A549 treated with Hydrocortisone at 1 μM for 4 hours (cell line): ENCODE results near the gene KCTD21. TPM values are rescaled to one million over a fixed set of nuclear protein-coding genes. Genes with fewer than 3 reads are reported as not detected.

ENCODE experiments used
- total RNA-seq: library from RNA; stranded (reverse); fragments of 200-300 nt; extraction: Qiagen RNA extraction; gene quantifications from 5 replicates; pipeline ENCODE4 v1.2.3, GENCODE V29; 2022

The KCTD21 gene
- 7.4 to 9.1 TPM (median 7.9 TPM) in 5 replicates for total RNA-seq

GRCh38 chr11:78188286-78189173, at the start of gene KCTD21, which contains the start of gene USP35:
TSS of gene KCTD21 (minus strand) at chr11:78188626. CDS start at chr11:78174554, 14,072 bp downstream.
TSS of gene USP35 (plus strand) at chr11:78188919. CDS start at chr11:78196246, 7,327 bp downstream.

GRCh38 chr11:78139422-78140391, 48.7 kb downstream of the KCTD21 start, which contains the start of gene ALG8:
TSS of gene ALG8 (minus strand) at chr11:78139626. CDS start at chr11:78139588, 38 bp downstream.

Other genes starting within 250 kb of the KCTD21 start
- 16.4 to 20.5 TPM (median 17.7 TPM) in 5 replicates for gene INTS4, start 194.0 kb downstream of the KCTD21 start, total RNA-seq
- gene KCTD14, start 165.3 kb downstream of the KCTD21 start, total RNA-seq, result 1.3 to 2.1 TPM (median 1.6 TPM) in 5 replicates
- not detected in 5 replicates for gene THRSP, start 124.8 kb downstream of the KCTD21 start, total RNA-seq
- gene NDUFC2, start 108.8 kb downstream of the KCTD21 start, total RNA-seq, result 235 to 265 TPM (median 252 TPM) in 5 replicates
- gene ALG8, start 49.0 kb downstream of the KCTD21 start, total RNA-seq, result 57.2 to 63.8 TPM (median 61.9 TPM) in 5 replicates
- 6.6 to 8.6 TPM (median 7.6 TPM) in 5 replicates for gene USP35, start 293 bp upstream of the KCTD21 start, total RNA-seq
- gene GAB2, start 229.2 kb upstream of the KCTD21 start, total RNA-seq, result 3.0 to 5.6 TPM (median 4.3 TPM) in 5 replicates